Stimulated activated CD4-positive, alpha-beta T cell treated with anti-CD3 and anti-CD28 coated beads, Interleukin-4, amount 100 ng/mL, for 24 hours (primary cell): ENCODE data around the gene MEGF8.

Experiments used
- DNase-seq: peaks from one replicate; pipeline ENCODE4 v3.0.0-alpha.2; 2020

The MEGF8 gene

GRCh38 chr19:42286349-42287016 is 39.0 kb upstream of the MEGF8 start:
- DNase-seq: no peak

GRCh38 chr19:42287017-42287826 is 38.2 kb upstream of the MEGF8 start:
- no peak for DNase-seq

- DNase-seq: no peak
Measured at GRCh38 chr19:42287827-42288107, 37.7 kb upstream of the MEGF8 start.

GRCh38 chr19:42288387-42288786 is 37.0 kb upstream of the MEGF8 start:
- no peak for DNase-seq

- no peak for DNase-seq
Measured at GRCh38 chr19:42288881-42289555, 36.4 kb upstream of the MEGF8 start.

GRCh38 chr19:42289556-42290041 is 35.8 kb upstream of the MEGF8 start:
- no peak for DNase-seq

- DNase-seq: no peak
Measured at GRCh38 chr19:42290136-42290522, 35.3 kb upstream of the MEGF8 start.

- peak; percentile 59 for DNase-seq
Measured at GRCh38 chr19:42290523-42291434, 34.7 kb upstream of the MEGF8 start.

GRCh38 chr19:42291435-42291810 is 34.0 kb upstream of the MEGF8 start:
- no peak for DNase-seq

- DNase-seq: no peak
Measured at GRCh38 chr19:42292042-42292960, 33.1 kb upstream of the MEGF8 start.

- no peak for DNase-seq
Measured at GRCh38 chr19:42292963-42293362, 32.5 kb upstream of the MEGF8 start.

GRCh38 chr19:42293540-42293939 is 31.9 kb upstream of the MEGF8 start:
- no peak for DNase-seq

GRCh38 chr19:42293948-42294347 is 31.5 kb upstream of the MEGF8 start:
- DNase-seq: no peak

- no peak for DNase-seq
Measured at GRCh38 chr19:42294471-42295137, 30.8 kb upstream of the MEGF8 start.

GRCh38 chr19:42295342-42295741 is 30.1 kb upstream of the MEGF8 start:
- DNase-seq: no peak

GRCh38 chr19:42295831-42296525 is 29.5 kb upstream of the MEGF8 start:
- peak; percentile 93 for DNase-seq

- no peak for DNase-seq
Measured at GRCh38 chr19:42297039-42297438, 28.4 kb upstream of the MEGF8 start.

GRCh38 chr19:42301646-42302203 is 23.7 kb upstream of the MEGF8 start, which contains the start of gene PRR19:
PRR19 (plus strand) TSS chr19:42302132; CDS start chr19:42309585, 7,453 bp downstream.
- peak; percentile 27 for DNase-seq

- no peak for DNase-seq
Measured at GRCh38 chr19:42303101-42303464, 22.4 kb upstream of the MEGF8 start.

- DNase-seq: no peak
Measured at GRCh38 chr19:42303876-42304275, 21.6 kb upstream of the MEGF8 start.
